Ectodermal cell (in vitro differentiated cells): ENCODE measurements around the gene CNOT11.
"Not testable (repeated sequence)": the region's sequence is repeated elsewhere in the genome, so short reads cannot be mapped to it uniquely, and the experiment has no call there.

ENCODE experiments used
- H3K27ac ChIP-seq: 2 replicates; pipeline ENCODE4 v1.7.0; 2013; ENCODE audit warnings: mild to moderate bottlenecking, low read depth, low read length; ENCODE audit not compliant: insufficient read depth, poor library complexity, severe bottlenecking
- H3K27me3 ChIP-seq: 2 replicates; pipeline ENCODE4 v1.7.0; 2013; ENCODE audit warnings: mild to moderate bottlenecking, low read length; ENCODE audit not compliant: insufficient read depth, control insufficient read depth, poor library complexity, severe bottlenecking
- H3K36me3 ChIP-seq: one replicate; pipeline ENCODE4 v1.7.0; 2013; ENCODE audit warnings: low read length; ENCODE audit not compliant: control insufficient read depth, insufficient read depth
- H3K4me1 ChIP-seq: one replicate; pipeline ENCODE4 v1.7.0; 2013; ENCODE audit warnings: low read length; ENCODE audit not compliant: control insufficient read depth, insufficient read depth
- H3K4me3 ChIP-seq: 2 replicates; pipeline ENCODE4 v1.7.0; 2013; ENCODE audit warnings: low read depth, low read length, control low read depth; ENCODE audit not compliant: insufficient read depth
- H3K9me3 ChIP-seq: 2 replicates; pipeline ENCODE4 v1.7.0; 2013; ENCODE audit warnings: mild to moderate bottlenecking, low read length, moderate library complexity; ENCODE audit not compliant: control insufficient read depth
- WGBS, 2 experiments: methylation state at CpG; one replicate each; pipeline ENCODE4 v1.1.7; 2013; ENCODE audit warnings: missing lambda C conversion rate in 2 of 2; 5-methylcytosine and 5-hydroxymethylcytosine counted together

CNOT11 gene

DNA sequence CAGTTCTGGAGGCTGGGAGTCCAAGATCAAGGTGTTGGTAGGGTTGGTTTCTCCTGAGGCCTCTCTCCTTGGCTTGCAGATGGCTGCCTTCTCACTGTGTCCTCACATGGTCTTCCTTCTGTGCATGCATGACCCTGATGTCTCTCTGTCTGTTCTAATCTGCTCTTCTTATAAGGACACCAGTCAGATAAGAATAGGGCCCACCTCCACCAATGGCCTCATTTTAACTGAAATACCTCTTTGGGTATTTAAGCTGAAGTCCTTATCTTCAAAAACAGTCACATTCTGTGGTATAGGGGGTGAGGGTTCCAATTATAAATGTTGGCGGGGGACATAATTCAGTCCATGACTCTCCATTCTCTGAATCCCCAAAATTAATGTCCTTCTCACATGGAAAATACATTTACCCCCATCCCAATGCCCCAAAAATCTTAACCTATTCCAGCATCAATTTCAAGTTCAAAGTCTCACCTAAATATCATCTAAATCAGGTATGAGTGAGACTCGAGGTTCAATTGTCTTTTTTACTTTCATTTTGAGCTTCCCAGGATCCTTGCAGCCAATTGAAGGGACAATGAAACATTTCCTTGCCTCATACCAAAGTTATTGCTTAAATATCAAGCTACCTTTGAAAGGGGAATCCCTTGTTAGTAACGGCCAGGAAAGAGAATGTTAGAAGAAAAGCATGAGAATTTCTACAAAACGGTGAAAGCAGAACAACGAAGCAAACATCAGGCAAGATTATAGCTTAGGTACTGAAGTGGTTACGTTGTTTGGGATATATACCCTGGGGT lies 20.6 kb upstream of the CNOT11 start:
- Histone ChIP-seq H3K4me1 (no peaks in the 10 kb centered on the region), H3K36me3 (no peaks in the 10 kb centered on the region), H3K27ac (no peak overlapping the region), H3K9me3 (no peaks in the 10 kb centered on the region), H3K4me3 (no peak overlapping the region), H3K27me3 (no peaks in the 10 kb centered on the region)
- WGBS, 2 experiments, result 89 to 95% methylated on average over 6 of the region's 6 CpGs

DNA sequence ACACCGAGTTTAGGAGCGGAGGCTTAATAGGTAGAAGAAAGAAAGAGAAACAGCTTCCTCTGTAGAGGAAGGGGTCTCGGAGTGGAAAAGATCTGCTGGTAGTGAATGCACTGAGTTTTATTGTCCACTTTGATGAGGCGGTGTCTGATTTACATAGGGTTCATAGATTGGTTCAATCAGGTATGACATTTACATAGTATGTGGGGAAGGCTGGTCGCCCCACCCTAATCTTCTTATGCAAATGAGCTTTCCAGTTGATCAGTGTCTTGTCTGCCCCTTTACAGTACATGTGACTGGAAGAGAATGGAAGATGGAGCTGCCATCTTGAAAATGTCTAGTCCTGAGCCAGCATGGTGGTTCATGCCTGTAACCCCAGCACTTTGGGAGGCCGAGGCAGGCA lies 19.9 kb upstream of the CNOT11 start:
- Histone ChIP-seq H3K9me3 (no peaks in the 10 kb centered on the region), H3K4me3 (no peak overlapping the region), H3K27ac (no peak overlapping the region), H3K36me3 (no peaks in the 10 kb centered on the region), H3K4me1 (no peaks in the 10 kb centered on the region), H3K27me3 (no peaks in the 10 kb centered on the region)
- 92 to 96% methylated on average over 6 of the region's 6 CpGs for WGBS, 2 experiments

DNA sequence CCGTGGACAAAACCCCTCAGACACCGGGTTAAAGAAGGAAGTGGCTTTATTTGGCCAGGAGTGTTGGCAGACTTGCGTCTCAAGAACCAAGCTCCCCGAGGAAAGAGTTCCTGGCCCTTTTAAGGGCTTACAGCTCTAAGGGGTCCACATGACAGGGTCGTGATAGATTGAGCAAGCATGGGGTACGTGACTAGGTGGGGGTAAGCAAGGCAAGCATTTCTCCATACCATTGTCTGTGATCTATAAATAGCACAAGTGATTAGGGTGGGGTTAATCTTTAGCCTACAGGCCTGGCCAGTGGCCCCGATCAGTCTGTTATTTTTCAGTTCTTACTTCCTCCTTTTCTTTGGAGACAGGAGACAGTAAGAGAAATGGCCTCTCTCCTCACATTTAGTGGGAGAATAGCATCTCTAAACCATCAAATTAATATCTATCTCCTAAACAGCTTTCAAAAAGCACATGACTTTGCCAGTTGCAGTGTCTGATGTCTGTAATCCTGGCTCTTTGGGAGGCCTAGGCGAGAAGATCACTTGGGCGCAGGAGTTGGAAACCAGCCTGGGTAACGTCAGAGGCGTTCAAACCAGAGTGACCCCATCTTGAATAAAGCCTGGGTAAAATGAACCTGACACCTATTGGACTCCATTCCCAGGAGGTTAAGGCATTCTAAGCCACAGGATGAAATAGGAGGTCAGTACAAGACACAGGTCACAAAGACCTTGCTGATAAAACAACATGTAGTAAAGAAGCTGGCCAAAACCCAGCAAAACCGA lies 18.3 kb upstream of the CNOT11 start:
- Histone ChIP-seq H3K27ac (no peak overlapping the region), H3K36me3 (no peaks in the 10 kb centered on the region), H3K4me1 (no peaks in the 10 kb centered on the region)

DNA sequence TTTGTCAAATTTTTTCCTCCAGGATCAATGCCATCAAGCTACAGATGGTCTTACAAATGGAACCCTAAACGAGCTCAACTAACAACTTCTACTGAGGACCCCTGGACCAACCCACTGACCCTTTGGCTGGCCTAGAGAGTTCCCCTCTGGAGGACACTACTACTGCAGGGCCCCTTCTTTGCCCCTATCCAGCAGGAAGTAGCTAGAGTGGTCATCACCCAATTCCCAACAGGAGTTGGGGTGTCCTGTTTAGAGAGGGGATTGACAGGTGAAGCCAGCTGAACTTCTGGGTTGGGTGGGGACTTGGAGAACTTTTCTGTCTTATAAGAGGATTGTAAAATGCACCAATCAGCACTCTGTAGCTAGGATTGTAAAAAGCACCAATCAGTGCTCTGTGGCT lies 16.7 kb upstream of the CNOT11 start:
- H3K36me3 ChIP-seq, H3K27ac ChIP-seq, H3K9me3 ChIP-seq, H3K4me3 ChIP-seq, H3K4me1 ChIP-seq, H3K27me3 ChIP-seq: not testable (repeated sequence)
- WGBS, 2 experiments, result 77 to 79% methylated on average over 1 of the region's 1 CpG

More for the DNA sequence above, 18.3 kb upstream of the CNOT11 start:
- Histone ChIP-seq H3K27me3 (no peaks in the 10 kb centered on the region), H3K4me3 (no peak overlapping the region), H3K9me3 (no peaks in the 10 kb centered on the region)
- WGBS, 2 experiments, result 85 to 87% methylated on average over 12 of the region's 12 CpGs

DNA sequence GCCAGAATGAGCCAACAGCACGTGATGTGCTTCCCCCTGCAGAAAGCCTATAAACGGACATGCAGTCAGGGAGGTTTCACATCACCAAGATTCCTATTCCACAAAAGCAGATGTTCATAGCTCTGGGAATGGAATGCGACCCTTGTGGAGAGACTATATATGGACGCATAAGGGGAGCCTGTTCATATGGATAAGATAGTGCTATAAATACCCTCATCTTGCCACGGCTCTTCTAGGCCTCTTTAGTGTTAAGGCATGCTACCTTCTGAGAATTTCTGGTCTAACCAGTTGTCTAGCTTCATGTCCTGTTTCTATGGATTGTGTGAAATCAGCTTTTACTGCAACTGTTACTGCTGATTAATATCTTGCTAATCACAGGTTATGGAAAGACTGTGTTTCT lies 14.7 kb upstream of the CNOT11 start:
- H3K4me1 ChIP-seq, H3K27ac ChIP-seq: not testable (repeated sequence)
- 95 to 96% methylated on average over 4 to 5 of the region's 5 CpGs for WGBS, 2 experiments

DNA sequence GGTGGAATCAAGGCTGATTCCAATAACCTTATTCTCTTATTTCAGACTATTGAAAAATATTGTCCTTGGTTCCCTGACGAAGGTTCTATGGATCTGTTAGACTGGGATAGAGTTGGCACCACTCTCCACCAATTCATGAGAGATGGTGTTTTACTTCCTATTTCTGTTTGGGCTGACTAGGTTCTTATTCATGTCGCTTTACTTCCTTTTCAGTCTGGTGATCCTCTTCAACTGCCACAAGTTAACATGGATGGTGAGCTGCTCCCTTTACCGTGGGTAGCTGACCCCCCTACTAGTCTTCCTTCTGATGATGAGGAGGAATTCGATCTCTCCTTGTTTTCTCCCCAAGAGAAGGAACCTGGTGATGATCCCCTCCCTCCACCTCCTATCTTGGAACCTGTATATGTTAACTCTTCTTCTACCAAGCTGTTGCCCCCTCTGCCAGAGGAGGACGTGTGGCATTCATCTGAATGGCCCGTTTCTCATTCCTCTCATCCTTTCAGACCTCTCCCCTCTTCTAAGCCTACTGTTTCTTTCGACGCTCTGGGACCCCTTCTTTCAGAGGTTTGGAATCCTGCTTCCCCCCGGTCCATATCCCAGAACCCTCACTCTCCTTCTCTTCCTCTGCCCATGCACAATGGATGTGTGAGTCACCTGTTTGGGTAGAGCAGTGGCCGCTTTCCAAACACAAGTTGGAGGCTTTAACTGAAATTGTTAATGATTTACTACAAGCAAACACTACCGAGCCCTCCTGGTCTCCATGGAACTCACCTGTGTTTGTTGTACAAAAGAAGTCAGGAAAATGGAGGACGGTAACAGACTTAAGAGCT lies 13.5 kb upstream of the CNOT11 start:
- no peak overlapping the region for H3K4me3 ChIP-seq
- no peaks in the 10 kb centered on the region for H3K4me1 ChIP-seq
- H3K9me3 ChIP-seq, result no peaks in the 10 kb centered on the region
- H3K27me3 ChIP-seq, result no peaks in the 10 kb centered on the region
- no peaks in the 10 kb centered on the region for H3K36me3 ChIP-seq
- 89 to 92% methylated on average over 9 to 12 of the region's 12 CpGs for WGBS, 2 experiments
- no peak overlapping the region for H3K27ac ChIP-seq

More for the DNA sequence above, 14.7 kb upstream of the CNOT11 start:
- H3K4me3 ChIP-seq, H3K36me3 ChIP-seq, H3K9me3 ChIP-seq, H3K27me3 ChIP-seq: not testable (repeated sequence)

DNA sequence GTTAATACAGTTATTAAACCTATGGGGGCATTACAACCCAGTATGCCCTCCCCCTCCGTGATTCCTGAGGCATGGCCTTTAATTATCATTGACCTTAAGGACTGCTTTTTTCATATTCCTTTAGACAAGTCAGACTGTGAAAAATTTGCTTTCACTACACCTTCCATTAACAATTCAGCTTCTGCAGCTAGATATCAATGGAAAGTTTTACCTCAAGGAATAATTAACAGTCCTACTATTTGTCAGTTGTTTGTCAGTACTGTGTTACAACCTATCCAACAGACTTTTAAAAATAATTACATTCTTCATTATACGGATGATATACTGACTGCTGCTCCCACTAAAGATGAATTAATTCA lies 12.9 kb upstream of the CNOT11 start:
- H3K27me3 ChIP-seq, H3K27ac ChIP-seq, H3K36me3 ChIP-seq, H3K4me3 ChIP-seq, H3K4me1 ChIP-seq, H3K9me3 ChIP-seq: not testable (repeated sequence)
- WGBS, 2 experiments, result 91 to 92% methylated on average over 2 of the region's 2 CpGs

DNA sequence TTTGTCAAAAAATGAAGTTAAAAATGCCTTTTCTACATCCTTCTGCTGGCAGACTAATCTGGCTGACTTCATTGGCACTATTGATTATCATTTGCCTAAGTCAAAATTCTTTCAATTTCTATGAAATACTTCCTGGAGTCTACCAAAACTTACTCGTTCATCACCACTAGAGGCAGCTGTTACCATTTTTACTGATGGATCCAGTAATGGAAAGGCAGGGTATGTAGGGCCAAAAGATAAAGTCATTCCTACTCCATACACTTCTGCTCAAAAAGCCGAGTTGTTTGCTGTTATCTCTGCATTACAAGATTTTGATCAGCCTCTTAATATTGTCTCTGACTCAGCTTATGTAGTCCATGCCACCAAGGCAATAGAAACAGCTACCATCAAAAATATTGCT lies 12.0 kb upstream of the CNOT11 start:
- H3K27ac ChIP-seq, H3K4me3 ChIP-seq, H3K36me3 ChIP-seq, H3K27me3 ChIP-seq, H3K4me1 ChIP-seq, H3K9me3 ChIP-seq: not testable (repeated sequence)
- 42 to 46% methylated on average over 2 of the region's 2 CpGs for WGBS, 2 experiments

DNA sequence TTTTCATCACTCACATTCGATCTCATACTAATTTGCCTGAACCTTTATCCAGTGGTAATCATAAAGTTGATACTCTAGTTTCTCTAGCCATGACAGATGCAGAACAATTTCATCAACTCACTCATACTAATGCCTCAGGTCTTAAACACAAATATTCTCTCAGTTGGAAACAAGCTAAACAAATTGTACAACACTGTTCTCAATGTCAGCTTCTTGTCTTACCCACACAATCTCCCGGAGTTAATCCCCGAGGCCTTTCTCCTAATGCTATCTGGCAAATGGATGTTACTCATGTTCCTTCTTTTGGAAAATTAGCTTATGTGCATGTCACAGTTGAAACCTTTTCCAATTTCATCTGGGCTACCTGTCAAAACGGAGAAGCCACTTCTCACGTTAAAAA lies 11.5 kb upstream of the CNOT11 start:
- H3K36me3 ChIP-seq, result no peaks in the 10 kb centered on the region
- H3K4me1 ChIP-seq, result no peaks in the 10 kb centered on the region
- WGBS, 2 experiments, result 85 to 90% methylated on average over 5 of the region's 5 CpGs
- H3K9me3 ChIP-seq, result no peaks in the 10 kb centered on the region
- H3K27me3 ChIP-seq, result no peaks in the 10 kb centered on the region
- H3K27ac ChIP-seq, result no peak overlapping the region
- H3K4me3 ChIP-seq, result no peak overlapping the region

DNA sequence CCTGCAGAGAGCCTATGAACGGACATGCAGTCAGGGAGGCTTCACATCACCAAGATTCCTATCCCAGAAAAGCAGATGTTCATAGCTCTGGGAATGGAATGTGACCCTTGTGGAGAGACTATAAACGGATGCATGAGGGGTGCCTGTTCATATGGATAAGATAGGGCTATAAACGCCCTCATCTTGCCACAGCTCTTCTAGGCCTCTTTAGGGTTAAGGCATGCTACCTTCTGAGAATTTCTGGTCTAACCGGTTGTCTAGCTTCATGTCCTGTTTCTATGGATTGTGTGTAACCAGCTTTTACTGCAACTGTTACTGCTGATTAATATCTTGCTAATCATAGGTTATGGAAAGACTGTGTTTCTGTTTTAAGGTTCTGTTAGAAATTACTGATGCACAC lies 8.3 kb upstream of the CNOT11 start:
- H3K9me3 ChIP-seq, H3K27ac ChIP-seq, H3K4me1 ChIP-seq, H3K36me3 ChIP-seq, H3K4me3 ChIP-seq, H3K27me3 ChIP-seq: not testable (repeated sequence)
- WGBS, 2 experiments, result 94 to 95% methylated on average over 4 of the region's 4 CpGs
